GM18498 (cell line): Measurements from ENCODE around the gene POFUT1.
"Not testable (repeated sequence)": the region's sequence is repeated elsewhere in the genome, so short reads cannot be mapped to it uniquely, and the experiment has no call there.

Experiments
- ATAC-seq: cut with Tn5 transposase; IDR thresholded peaks from one replicate; pipeline ENCODE4 v1.9.1; 2021; ENCODE audit warnings: mild to moderate bottlenecking, moderate library complexity; ENCODE audit not compliant: unreplicated experiment

POFUT1 gene

DNA sequence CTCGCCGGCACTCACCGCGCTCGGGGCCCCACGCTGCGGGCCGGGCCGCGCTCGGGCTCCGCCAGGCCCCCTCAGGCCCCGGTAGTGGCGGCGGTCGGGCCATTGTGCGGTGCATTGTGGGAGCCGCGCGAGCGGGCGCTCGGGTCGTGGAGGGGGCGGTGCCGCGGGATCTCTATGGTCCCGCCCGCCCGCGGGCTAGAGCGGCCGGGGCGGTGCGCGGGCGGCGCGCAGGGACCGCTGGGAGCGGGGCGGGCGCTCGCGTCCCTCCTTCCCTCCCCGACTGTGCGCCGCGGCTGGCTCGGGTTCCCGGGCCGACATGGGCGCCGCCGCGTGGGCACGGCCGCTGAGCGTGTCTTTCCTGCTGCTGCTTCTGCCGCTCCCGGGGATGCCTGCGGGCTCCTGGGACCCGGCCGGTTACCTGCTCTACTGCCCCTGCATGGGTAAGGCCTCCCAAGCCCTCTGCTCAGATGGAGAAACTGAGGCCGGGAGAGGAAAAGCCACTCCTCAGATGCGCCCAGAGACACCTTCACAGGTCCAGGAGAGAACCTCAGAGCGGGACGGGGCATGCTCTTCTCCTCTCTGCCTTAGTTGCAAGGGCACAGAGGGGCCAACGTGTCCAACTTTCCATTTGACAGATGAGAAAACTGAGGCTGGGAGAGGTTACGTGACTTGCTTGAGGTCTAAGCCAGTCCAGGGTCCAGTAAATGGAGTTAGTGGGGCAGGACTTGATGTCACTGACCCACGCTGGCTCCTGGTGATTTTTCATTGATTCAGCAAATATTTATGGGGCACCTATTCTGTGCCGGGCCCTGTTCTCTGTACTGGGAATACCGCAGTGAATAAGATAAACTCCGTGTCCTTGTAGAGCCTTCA lies at the start of gene POFUT1, which contains the start of gene PLAGL2:
POFUT1 (plus strand) TSS at position 255 of the 873 bp plus-strand sequence; CDS start at position 317, 62 bp downstream.
PLAGL2 (minus strand) TSS at position 118 of the 873 bp plus-strand sequence. CDS start 5,565 bp downstream, outside the sequence.
- ATAC-seq, result peak; percentile 90

DNA sequence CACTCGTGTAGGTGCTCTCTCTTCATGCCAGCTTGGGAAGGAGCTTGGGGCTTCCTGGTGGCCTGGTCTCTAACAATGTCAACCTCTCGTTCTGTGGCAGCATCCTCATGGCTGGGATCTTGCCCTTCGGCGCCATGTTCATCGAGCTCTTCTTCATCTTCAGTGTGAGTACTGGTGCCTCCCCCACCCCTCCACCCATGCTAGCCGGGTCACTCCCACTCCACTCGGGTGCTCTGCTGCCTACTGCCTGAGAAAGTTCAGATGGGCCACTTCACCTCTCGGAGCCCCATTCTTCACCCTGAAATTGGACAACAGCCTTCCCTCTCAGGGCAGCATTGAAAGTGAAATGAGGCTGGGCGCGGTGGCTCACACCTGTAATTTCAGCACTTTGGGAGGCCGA lies 49.3 kb upstream of the POFUT1 start:
- ATAC-seq, result no peak

- ATAC-seq, result no peak
These were observed 48.6 kb upstream of the POFUT1 start for GRCh38 chr20:32158943-32159660.

DNA sequence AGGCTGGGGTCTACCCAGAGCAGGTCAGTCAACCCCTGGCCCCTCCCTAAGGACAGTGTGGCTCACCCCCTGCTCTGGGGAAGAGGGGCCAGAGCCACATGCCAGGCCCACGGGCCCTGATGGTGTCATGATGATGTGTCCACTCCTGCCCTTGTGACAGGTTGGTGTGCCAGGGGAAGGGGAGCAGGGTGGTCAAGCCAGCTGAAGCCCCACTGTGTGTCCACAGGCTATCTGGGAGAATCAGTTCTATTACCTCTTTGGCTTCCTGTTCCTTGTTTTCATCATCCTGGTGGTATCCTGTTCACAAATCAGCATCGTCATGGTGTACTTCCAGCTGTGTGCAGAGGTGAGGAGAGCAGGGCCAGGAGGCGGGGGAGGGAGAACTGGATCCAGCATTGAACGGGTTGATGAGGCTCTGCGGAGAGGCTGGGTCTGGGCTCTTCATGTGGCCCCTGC lies 47.9 kb upstream of the POFUT1 start:
- no peak for ATAC-seq

DNA sequence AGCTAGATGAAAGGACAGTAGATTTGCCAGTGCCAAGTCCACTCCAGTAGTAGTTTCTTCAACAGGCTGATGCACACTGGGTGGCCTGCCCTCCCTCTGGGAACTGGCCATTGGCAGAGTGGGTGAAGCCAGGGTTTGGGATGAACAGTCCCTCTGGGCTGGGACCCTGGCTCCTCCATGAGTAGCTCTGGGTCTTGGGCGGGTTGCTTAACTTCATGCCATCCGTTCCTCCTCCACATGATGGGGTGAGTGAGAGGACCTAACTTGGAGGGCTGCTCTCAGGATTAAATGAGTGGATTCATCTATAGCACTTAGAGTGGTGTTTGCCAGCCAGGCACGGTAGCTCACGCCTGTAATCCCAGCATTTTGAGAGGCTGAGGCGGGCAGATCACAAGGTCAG lies 47.3 kb upstream of the POFUT1 start:
- ATAC-seq, result no peak

DNA sequence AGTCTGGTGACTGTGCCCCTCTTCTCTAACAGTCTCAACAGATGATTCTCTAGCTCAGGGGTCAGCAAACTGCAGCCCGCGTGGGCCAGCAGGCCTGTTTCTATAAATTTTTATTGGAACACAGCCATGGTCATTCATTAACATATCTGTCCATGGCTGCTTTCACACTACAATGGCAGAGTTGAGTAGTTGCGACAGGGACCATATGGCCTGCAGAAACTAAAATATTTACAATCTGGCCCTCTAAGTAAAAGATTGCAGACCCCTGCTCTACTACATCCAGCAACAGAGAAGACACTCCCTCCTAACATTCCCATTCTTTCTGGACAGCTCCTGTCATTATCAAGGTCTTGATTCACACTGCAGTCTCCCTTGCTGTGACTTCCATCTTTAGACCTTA lies 45.3 kb upstream of the POFUT1 start:
- ATAC-seq, result no peak

DNA sequence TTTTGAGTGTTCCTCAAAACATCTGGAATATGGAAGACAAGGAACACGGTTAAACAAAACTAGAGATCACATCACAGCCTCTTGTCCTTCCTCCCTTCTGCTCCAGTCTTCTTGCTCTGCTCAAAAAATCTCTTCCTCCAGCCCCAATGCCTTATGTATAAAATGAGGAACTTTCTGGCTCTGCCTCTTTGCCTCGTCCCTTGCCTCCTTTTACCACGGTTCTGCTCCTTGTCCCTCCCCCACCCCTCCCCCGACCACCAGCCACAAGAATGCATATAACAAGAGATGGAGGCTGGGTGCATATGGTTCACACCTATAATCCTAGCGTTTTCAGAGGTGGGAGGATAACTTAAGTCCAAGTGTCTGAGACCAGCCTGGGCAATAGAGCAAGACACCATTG lies 43.7 kb upstream of the POFUT1 start:
- ATAC-seq, result no peak

DNA sequence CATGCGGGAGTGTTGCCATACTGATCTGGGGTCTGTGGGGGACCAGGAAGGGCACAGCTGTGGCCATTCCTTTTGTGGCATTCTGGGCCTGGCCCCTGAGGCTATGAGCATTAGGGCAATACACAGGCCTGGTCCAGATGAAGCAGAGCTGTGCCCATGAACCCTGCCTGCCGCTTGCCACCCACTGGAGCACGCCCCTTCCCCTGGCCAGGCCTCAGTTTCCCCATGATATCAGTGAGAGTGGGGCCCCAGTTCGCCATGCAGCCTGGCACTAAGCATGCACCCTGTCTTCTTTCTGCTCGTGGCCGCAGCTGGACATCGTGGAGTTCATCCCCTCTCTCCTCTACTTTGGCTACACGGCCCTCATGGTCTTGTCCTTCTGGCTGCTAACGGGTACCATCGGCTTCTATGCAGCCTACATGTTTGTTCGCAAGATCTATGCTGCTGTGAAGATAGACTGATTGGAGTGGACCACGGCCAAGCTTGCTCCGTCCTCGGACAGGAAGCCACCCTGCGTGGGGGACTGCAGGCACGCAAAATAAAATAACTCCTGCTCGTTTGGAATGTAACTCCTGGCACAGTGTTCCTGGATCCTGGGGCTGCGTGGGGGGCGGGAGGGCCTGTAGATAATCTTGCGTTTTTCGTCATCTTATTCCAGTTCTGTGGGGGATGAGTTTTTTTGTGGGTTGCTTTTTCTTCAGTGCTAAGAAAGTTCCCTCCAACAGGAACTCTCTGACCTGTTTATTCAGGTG lies 42.5 kb upstream of the POFUT1 start:
- ATAC-seq, result no peak

GRCh38 chr20:32165836-32166545 lies 41.7 kb upstream of the POFUT1 start:
- ATAC-seq, result no peak

DNA sequence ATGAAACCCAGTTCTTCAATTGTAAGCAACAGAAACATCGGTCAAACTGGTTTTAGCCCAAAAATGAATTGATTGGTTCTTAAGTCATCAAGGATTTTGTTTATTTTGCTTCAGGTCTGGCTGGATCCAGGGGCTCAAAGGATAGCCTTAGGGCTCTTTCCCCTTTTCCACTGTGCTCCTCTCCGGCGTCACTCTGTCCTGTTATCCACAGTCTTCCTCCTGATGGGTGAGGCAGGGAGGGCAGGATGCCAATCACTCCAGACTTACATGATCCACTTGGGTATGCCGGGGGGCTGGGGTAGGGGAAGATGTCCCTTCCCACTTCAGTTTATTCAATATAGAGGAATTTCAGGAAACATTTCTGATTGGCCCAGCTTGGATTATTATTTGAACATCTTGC lies 40.1 kb upstream of the POFUT1 start:
- ATAC-seq, result no peak

DNA sequence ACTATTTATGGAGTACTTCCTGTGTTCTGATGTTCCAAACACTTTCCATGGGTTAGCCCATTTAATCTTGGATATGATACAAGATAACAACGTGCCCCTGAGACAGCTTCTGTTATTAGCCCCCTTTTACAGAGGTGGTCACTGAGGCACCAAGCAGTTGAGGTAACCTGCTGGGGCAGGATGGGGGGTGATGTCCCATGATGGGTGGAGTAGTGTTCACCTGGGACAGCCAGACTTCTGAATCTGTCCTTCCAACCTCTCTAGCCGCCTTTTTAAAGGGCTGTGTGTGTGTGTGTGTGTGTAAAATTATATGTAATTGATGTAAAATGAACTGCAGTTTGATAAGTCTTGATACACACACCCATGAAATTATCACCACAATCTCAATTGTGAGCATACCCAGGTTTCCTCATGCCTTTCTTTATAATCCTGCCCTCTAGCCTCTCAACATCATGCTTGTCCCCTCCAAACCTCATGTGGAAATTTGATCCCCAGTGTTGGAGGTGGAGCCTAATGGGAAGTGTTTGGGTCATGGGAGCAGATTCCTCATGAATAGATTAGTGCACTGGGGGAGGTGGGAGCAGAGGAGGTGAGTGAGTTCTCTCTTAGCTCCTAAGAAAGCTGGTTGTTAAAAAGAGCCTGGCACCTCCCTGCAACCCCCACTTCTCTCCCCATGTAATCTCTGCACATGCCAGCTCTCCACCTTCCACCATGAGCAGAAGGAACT lies 39.3 kb upstream of the POFUT1 start:
- no peak for ATAC-seq

DNA sequence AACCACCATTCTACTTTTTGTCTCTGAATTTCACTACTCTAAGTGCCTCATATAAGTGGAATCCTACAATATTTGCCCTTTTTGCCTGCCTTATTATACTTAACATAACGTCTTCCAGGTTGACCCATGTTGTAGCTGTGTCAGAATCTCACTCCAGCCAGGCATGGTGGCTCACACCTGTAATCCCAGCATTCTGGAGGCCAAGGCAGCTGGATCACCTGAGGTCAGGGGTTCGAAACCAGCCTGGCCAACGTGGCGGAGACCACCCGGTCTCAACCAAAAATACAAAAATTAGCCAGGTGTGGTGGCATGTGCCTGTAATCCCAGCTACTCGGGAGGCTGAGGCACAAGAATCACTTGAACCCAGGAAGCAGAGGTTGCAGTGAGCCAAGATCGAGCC lies 30.0 kb upstream of the POFUT1 start:
- not testable (repeated sequence) for ATAC-seq

DNA sequence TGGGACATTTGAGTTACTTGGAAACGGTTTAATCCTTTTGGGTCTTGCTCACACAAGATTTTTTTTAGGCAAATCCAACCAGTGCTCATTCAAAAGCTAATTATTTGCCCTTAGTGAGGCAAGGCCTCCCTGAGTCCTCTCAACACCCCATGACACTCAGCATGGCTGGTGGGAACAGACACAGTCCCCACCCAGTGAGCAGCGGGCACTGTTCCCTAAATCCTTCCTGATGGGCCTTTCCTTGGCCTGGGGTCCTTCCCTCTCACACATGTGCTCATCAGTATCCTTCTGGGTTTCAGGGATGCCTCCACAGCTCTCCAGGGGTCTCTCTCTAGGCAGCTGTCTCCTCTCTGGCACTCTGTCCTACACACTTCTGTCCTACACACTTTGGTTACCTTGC lies 28.2 kb upstream of the POFUT1 start:
- ATAC-seq, result no peak

DNA sequence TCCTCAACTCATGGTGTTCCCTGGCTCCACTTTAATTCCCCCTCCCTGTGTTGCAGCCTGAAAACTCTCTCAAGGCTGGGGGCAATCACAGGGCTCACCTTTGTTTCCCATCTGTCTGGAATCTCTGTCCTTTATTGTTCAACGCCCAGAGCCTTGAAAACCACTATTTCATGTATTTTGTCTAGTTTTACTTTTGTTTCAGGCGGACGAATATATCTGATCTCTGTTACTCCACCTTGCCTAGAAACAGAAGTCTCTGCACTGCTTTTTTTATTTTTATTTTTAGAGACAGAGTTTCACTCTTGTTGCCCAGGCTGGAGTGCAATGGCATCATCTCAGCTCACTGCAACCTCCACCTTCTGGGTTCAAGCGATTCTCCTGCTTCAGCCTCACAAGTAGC lies 27.7 kb upstream of the POFUT1 start:
- no peak for ATAC-seq

DNA sequence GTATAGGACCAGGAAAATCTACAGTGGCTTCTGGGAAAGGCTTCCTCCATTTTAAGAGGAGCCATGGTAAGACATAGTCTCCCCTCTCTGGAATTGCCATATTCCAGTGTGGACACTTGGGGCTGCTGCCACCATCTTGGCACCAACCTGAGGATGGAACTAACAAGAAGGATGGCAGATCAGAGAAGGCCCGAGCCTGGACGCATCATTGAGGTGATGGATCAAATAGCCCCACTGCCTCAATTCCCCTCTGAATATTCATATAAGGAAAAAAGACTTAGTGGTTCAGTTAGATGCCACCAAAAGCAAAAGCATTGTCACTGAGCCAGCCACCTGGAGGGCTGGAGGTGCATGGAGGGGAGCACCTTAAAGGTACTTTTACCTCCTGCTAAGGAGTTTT lies 26.1 kb upstream of the POFUT1 start:
- no peak for ATAC-seq

DNA sequence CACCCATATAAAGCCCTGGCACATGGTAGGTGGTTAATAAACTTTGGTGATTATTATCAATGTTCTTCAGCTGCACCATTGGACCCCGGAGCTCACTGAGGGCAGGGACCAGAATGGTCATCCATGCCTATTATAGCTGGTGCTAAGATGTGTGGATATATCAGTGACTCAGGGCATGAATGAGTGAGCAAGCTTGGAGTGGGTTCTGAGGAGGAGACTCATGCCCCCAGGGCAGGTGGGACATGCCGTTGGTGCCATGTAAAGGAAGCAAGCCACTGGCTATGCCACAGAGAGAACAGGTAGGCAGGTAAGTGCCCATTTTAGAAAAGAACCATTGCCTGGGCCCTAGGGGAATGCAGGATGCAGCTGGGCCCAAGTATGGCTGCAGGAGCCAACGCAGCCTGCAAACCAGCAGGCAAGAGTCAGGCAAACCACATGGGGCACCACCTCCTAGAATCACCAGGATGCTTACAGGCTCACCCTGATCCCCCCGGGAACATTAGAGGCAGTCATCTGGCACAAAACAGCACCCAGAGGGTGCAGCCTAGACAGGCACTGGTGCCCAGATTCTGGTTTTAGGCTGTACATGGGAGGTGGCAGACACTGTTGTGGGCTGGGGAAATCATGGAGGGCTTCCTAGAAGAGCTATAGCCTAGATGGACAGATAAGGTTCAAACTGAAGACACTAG lies 23.6 kb upstream of the POFUT1 start:
- ATAC-seq, result no peak

- ATAC-seq, result no peak
These were observed 22.6 kb upstream of the POFUT1 start for GRCh38 chr20:32184961-32185603.

GRCh38 chr20:32186506-32186905 lies 21.2 kb upstream of the POFUT1 start:
- no peak for ATAC-seq
